Measurements from ENCODE around the gene NCAPH2.
"Not testable (repeated sequence)": the region's sequence is repeated elsewhere in the genome, so short reads cannot be mapped to it uniquely, and the experiment has no call there.

Gene NCAPH2

DNA sequence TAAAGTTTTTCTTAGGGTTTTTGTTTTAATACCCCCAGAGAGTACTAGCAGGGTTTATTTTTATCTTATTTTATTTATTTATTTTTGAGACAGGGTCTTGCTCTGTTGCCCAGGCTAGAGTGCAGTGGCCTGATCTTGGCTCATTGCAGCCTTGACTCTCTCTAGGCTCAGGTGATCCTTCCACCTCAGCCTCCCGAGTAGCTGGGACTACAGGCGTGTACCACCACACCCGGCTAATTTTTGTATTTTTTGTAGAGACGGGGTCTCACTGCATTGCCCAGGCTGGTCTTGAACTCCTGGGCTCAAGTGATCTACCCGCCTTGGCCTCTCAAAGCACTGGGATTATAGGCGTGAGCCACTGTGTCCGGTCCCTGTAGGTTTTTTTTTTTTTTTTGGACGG is 12.2 kb downstream of the NCAPH2 start:
- DNase-seq = not testable (repeated sequence)

- no peak for DNase-seq
Observed at GRCh38 chr22:50520826-50521453, 12.9 kb downstream of the NCAPH2 start.

DNA sequence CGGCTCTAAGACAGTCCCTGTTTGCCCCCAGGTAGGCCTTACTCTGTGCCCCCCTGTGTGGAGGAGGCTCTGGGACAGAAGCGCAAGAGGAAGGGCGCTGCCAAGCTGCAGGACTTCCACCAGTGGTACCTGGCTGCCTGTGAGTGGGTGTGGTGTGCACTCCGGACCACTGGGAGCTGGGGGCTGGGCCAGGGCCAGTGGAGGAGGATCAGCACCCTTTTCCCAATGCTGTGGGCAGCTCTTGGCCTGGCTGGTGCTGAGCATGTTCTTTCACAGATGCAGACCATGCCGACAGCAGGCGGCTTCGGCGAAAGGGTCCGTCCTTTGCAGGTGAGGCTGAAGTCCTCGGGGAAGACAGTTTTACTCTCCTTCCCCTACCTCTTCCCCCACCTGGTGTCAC is 13.7 kb downstream of the NCAPH2 start:
- no peak for DNase-seq

GRCh38 chr22:50522208-50522805 is 14.3 kb downstream of the NCAPH2 start:
- no peak for DNase-seq

DNA sequence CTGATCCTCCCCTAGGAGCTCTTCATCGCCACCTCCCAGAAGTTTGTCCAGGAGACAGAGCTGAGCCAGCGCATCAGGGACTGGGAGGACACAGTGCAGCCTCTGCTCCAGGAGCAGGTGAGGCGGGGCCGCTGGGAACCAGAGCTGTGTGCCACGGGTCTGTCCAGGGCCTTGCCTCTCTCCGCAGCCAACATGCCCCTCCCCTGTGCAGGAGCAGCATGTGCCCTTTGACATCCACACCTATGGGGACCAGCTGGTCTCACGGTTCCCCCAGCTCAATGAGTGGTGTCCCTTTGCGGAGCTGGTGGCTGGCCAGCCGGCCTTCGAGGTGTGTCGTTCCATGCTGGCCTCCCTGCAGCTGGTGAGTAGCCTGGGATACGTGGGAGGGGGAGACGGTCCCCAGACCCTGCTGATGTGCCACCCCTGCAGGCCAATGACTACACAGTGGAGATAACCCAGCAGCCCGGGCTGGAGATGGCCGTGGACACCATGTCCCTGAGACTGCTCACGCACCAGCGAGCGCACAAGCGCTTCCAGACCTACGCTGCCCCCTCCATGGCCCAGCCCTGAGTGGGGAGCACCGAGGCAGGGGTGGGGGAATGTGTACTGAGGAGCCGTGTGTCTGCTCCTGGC is 14.9 kb downstream of the NCAPH2 start:
- no peak for DNase-seq

DNA sequence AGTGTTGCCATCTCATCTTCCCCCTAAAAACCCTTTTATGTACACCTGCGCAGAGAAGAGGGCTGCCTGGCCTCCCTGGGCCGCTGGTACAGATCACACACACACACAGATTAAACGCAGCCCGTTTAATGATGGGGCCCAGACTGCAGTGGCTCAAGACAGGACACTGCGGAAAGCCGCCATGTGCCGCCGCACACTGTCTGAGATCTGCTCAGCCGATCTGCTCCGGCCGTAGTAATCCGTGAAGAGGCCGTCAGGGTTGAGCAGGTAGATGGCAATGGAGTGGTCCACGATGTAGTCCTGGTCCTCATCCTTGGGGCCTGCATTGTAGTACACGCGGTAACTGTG is 15.4 kb downstream of the NCAPH2 start:
- DNase-seq = no peak

- no peak for DNase-seq
Observed at GRCh38 chr22:50523806-50524675, 16.0 kb downstream of the NCAPH2 start.

- DNase-seq = no peak
Observed at GRCh38 chr22:50524676-50525103, 16.7 kb downstream of the NCAPH2 start.

DNA sequence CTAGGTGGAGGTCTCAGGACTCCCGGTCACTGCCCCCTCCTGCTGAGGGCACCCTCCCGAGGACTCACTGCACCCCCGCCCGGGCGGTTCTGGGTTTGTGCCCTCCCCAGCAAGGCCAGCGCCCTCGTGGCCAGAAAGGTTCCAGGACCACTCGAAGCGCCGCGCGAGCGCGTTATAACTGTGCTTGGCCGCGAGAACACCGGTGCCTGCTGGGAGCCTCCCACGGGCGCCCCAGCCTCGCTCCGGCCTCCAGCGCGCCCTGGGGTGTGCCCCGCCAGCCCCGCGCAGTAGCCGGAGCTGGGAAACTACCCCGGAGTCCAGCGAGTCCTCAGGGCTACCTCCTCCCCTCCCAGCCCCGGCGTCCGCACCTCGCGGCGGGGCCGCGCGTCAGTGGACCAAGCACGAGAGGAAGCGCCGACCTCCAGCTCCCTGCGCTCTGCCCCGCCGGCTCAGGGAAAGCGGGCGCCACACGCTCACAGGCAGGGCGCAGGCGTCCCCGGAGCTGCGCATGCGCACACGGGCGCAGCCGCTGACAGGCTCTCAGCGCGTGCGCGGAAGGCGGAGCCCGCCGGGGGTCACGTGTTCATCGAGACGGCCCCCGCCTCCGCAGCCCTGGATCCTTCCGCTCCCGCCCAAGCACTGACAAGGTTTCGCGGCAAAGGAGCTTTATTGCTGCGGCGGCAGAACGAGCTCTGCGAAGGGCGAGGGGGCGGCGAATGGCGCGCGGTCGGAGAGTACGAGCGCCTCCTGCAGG is 17.3 kb downstream of the NCAPH2 start, which contains the start of gene SCO2:
SCO2 (minus strand) TSS at position 495 of the 754 bp plus-strand sequence. CDS start 1,187 bp downstream, outside the sequence.
- DNase-seq = peak; percentile 99

DNA sequence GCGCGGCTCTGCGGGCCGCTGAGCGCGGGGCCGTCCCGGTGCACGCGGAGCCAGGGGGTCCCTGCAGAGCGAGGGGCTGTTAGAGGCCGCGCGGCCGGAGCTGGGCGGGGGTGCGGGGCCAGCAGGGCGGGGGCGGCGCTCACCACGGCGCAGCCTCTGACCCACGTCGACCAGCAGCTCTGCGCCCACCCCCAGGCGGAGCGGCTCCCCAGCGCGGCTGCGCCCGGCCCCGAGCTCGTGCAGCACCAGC is 17.8 kb downstream of the NCAPH2 start:
- no peak for DNase-seq

DNA sequence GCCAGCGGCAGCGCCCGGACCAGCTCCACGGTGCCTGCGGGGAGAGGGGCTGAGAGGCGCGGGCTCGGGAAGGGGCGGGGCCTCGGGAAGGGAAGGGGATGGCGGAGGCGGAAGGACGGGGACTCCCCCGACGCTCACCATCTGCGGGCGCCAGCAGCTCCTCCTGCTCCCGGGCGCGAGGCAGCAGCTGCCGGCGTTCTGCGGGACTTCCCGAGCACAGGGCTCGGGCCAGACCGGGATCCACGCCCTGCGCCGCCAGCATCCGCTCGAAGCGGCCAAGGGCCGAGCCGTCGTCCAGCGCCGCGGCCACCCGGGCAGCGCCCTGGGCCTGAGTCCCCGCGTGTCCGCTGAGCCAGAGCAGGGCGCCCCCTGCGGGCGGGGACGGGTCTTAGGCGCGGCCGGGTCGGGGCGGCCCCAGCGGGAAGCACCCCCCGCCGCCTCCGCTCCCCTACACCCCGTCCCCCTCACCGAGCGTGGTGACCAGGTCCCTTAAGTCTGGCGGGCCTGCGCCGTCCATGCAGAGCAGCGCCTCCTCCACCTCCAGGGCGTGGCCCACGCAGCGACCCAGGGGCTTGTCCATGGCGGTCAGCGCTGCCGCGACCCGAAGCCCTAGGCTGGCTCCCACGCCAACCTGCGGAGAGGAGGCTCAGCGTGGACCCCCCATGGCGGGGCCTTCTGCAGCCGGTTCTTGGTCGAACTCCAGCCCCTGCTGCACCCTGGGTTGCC is 18.2 kb downstream of the NCAPH2 start:
- peak; percentile 93 for DNase-seq

GRCh38 chr22:50526834-50527801 is 19.1 kb downstream of the NCAPH2 start:
- DNase-seq = peak; percentile 67

GRCh38 chr22:50527921-50528681 is 20.1 kb downstream of the NCAPH2 start:
- DNase-seq = no peak

GRCh38 chr22:50528682-50529415 is 20.8 kb downstream of the NCAPH2 start:
- no peak for DNase-seq

GRCh38 chr22:50529416-50529896 is 21.4 kb downstream of the NCAPH2 start:
- DNase-seq = no peak

- peak; percentile 79 for DNase-seq
Observed at GRCh38 chr22:50529897-50530579, 22.0 kb downstream of the NCAPH2 start, which contains the start of gene TYMP. TSS of gene TYMP (minus strand) at chr22:50530012. CDS start at chr22:50529709, 303 bp downstream.

GRCh38 chr22:50530580-50530876 is 22.5 kb downstream of the NCAPH2 start:
- no peak for DNase-seq

GRCh38 chr22:50530877-50531545 is 23.0 kb downstream of the NCAPH2 start:
- peak; percentile 91 for DNase-seq
